Gastroesophageal sphincter (tissue), 3 donors: ENCODE measurements around the gene SUN5.

Experiments used
- CTCF ChIP-seq, 4 experiments: fragments of 200-600 bp in 2 of 4; fragments of 450-650 bp in 2 of 4; sonication (generic) in 1 of 4; IDR thresholded peaks; one replicate each; pipeline ENCODE4 v1.5.1; 2017 to 2019; ENCODE audit warnings: antibody characterized with exemption in 4 of 4, mild to moderate bottlenecking in 2 of 4, moderate library complexity in 2 of 4
- POLR2AphosphoS5 ChIP-seq: sonication (generic); formaldehyde crosslinking; IDR thresholded peaks from one replicate; pipeline ENCODE4 v1.6.1; 2017; ENCODE audit warnings: antibody characterized with exemption

- no peak for TF ChIP-seq POLR2AphosphoS5
- no peak for TF ChIP-seq CTCF (IDR thresholded peaks at IDR 0.05)
Observed at GRCh38 chr20:32985596-32985995, 18.6 kb downstream of the SUN5 start.
